HG02852 (cell line): ENCODE measurements around the gene KRTAP5-2.
"Not testable (repeated sequence)": the region's sequence is repeated elsewhere in the genome, so short reads cannot be mapped to it uniquely, and the experiment has no call there.

Source experiments
- ATAC-seq: cut with Tn5 transposase; IDR thresholded peaks from one replicate; pipeline ENCODE4 v1.9.1; 2021; ENCODE audit warnings: mild to moderate bottlenecking, moderate library complexity; ENCODE audit not compliant: unreplicated experiment

The KRTAP5-2 gene

DNA sequence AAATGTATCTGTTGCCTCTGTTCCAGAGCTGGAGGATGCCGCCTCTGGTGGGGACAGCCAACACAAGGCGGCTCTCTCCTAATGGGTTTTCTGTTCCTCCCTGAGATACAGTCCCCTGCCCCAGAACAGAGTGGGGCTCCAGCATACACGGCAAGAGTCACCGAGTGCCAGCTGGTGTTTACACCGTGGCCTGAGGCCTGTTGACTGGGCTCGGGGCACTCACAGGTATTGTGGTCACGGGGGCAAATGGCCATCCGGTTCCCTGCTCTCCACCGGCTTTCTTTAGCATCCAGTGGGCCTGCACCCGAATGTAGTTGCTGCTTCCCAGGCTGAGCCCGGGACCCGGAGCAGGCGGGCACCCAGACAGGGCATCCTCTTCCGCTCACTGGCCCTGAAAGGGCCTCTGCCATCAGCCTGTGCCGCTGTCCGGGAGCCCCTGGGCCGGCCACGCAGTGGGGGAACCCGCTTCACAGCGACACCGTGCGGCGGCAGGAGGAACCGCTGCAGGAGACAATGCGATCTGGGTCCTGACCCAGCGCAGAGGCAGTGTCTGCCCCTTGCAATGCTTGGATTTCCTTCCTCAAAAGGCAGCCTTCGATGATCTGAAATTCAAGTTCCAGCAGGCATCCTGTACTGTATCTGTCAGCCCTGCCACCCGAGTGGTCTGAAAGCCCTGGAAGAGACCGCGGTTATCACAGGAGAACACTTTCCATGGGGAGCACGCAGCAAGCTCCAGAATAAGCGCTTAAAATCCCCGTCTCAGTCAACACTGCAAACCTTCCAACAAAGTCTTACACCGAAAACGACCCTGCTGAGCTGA lies 30.6 kb upstream of the KRTAP5-2 start:
- no peak for ATAC-seq

GRCh38 chr11:1625541-1625940 lies 27.4 kb upstream of the KRTAP5-2 start:
- no peak for ATAC-seq

DNA sequence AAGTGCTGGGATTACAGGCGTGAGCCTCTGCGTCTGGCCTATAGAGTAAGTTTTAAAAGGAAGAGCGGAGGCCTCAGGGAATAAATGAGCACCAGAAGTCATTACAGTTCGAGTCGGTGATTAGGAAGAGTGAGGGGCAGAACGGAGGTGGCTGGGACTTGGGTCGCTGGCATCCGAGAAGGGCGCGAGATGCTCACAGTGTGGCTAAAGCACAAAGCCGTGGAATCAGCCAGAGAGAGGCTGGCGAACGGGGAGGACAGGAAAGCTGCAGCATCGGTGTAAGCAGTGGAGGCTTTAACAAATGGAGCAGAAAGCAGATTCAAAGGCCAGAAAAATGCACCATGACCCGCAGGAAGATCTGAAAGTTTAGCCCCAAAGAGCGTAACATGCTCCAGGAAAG lies 26.5 kb upstream of the KRTAP5-2 start:
- ATAC-seq, result no peak

DNA sequence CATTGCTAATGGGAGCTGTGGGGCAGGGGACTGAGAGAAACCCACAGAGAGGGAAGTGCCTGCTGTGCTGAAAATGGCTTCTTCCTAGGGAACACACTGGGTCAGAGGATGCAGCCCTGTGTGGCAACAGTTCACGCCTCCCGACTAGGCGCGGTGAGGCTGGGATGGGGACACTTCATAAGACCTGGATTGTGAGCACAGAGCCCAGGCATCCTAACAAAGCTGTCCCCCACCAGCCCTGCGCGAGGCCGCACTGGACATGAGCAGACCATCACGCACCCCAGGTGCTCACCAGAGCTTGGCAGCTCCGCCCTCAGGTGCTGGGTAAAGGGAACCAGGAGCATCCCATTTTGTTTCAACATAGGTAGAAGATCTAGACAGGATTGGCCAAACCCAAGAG lies 25.6 kb upstream of the KRTAP5-2 start:
- ATAC-seq, result no peak

DNA sequence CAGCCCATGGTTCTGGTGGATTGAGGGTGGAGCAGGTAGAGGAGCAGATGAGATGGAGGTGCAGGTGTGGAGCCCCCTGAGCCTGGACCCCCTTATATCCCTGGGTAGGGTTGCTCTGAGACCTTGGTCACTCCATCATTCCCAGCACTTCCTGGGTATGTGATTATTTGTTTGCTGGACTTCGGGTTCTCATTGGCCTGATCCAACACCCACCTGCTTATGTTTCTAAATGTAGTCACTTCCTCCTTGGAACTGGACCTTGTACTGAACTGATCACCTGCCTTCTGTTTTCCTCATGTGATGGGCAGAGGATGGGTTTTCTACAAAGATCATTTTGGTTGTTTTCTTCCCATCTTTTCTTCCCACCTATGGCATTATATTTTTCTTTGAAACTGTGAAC lies 24.0 kb upstream of the KRTAP5-2 start, which contains the start of gene KRTAP5-4:
TSS of gene KRTAP5-4 (minus strand) at position 53 of the 400 bp plus-strand sequence. CDS start at position 8, 45 bp downstream.
- no peak for ATAC-seq

GRCh38 chr11:1619449-1619848 lies 21.4 kb upstream of the KRTAP5-2 start:
- no peak for ATAC-seq

- ATAC-seq, result no peak
Measured at GRCh38 chr11:1618231-1618630, 20.1 kb upstream of the KRTAP5-2 start.

DNA sequence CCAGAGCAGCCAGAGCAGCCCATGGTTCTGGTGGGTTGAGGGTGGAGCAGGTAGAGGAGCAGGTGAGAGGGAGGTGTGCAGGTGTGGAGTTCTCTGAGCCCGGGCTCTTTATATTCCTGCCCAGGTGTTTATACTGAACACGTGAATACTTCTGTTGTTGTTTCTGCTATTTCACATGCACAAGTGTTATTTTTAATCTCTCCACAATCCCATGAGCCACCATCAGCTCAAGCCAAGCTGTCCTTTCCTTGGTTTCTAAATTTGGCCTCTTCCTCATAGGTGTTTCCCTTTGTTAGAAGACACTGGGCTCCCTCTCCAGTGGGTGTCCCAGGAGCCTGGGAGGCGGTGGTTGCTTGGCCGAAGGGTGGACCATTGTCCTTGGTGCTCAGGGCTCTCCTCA lies 10.3 kb upstream of the KRTAP5-2 start, which contains the start of gene KRTAP5-3:
TSS of gene KRTAP5-3 (minus strand) at position 101 of the 400 bp plus-strand sequence. CDS start at position 23, 78 bp downstream.
- no peak for ATAC-seq

DNA sequence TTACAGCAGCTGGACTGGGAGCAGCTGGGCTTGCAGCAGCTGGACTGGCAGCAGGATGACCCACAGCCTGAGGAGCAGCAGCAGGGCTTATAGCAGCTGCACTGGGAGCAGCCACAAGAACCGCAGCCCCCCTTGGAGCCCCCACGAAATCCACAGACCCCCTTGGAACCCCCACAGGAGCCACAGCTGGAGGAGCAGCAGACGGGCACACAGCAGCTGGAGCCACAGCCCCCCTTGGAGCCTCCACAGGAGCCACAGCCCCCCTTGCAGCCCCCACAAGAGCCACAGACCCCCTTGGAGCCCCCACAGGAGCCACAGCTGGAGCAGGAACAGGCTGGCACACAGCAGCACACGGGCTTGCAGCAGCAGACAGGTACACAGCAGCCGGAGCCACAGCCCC lies 9.8 kb upstream of the KRTAP5-2 start:
- not testable (repeated sequence) for ATAC-seq

DNA sequence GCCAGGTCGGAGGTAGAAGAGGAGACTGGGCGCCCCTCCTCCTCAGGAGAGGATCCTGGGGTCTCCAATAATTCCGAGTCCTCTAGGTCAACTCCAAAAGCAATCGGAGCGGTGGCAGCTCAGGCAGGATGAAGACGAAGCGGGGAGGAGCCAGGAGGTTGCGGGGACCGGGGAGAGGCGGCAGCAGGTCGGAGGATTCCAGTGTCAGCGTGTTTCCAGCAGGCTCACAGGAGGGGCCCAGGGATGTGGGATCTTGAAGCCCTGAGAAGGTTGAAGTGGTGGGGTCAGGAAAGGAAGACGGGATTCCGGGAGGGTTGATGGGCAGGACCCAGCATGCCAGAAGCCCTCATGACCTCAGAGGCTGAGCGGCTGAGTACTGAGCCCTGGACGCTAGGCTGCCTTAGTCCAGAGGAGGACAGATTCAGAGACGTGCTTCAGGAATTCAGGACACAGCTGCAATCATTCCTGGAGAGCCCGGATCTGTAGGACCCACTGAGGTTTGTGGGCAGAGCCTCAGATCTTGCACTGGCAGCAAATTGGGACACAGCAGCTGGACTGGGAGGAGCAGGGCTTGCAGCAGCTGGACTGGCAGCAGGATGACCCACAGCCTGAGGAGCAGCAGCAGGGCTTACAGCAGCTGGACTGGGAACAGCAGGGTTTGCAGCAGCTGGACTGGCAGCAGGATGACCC lies 9.2 kb upstream of the KRTAP5-2 start:
- ATAC-seq, result not testable (repeated sequence)

DNA sequence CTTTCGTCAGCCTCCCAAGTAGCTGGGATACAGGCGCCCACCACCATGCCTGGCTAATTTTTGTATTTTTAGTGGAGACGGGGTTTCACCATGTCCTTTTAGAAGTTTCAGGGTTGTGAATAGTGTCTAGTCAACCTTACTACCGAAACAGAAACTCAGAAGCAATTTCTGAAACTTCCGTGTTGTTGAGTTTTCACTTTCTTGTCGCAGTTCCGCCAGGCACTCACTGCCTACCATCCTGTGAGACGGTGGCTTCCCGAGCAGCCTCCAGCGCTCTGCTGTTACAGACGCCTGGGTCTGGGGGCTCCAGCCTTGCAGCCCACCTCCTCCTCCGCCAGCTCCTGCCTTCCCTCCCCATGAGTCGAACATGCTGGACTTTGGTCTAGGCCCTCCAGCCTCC lies 7.8 kb upstream of the KRTAP5-2 start:
- peak; percentile 88 for ATAC-seq

GRCh38 chr11:1604711-1605110 lies 6.6 kb upstream of the KRTAP5-2 start:
- ATAC-seq, result no peak

DNA sequence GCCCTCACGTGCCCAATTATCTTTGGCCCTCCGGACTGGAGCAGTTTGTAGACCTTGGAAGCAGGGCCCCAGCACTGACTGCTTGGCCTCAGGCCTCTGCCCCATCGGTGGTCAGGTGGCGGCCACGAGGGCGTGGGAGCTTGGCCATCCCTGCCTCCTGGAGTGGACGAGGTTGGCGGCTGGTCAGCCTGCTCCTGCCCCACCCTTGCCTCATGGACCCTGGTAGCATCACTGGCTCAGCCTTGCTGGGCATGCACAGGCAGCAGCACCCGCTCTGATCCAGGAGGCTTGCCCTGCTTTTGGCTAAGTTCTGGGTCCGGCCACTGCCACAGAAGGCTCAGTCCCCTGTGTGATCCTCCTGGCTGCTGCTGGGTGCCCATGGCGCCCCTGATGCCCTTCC lies 6.1 kb upstream of the KRTAP5-2 start:
- ATAC-seq, result no peak

DNA sequence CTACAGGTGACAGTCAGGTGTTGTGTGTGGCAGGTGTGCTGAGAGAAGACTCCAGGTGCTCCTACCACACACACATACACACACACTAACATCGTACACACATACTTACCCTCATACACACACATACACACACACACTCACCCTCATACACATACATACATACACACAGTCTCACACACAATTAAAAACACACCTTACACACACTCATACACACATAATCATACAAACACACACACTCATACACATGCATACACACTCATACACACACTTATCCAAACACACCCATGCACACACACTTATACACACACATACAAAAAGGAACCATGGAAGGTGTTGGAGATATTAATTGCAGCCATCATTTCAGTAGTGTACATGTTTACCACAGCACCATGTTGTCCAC lies 5.5 kb upstream of the KRTAP5-2 start:
- no peak for ATAC-seq

GRCh38 chr11:1601663-1602062 lies 3.6 kb upstream of the KRTAP5-2 start:
- ATAC-seq, result not testable (repeated sequence)

DNA sequence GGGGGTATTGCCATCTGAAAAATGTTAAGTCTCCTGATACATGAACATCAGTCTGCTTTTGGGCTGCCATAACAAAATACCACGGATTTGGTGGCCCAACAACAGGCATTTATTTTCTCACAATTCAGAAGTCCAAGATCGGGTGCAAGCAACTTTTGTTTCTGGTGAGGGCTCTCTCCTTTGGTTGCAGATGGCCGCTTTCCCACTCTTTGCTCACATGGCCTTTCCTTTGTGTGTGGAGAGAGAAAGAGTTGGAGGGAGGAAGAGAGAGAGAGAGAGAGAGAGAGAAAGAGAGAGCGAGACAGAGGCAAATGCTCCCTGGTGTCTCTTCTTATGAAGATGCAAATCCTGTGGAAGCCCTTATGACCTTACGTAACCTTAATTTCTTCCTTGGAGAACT lies 2.5 kb upstream of the KRTAP5-2 start:
- ATAC-seq, result no peak

- ATAC-seq, result no peak
Measured at GRCh38 chr11:1598816-1599215, 722 bp upstream of the KRTAP5-2 start.

DNA sequence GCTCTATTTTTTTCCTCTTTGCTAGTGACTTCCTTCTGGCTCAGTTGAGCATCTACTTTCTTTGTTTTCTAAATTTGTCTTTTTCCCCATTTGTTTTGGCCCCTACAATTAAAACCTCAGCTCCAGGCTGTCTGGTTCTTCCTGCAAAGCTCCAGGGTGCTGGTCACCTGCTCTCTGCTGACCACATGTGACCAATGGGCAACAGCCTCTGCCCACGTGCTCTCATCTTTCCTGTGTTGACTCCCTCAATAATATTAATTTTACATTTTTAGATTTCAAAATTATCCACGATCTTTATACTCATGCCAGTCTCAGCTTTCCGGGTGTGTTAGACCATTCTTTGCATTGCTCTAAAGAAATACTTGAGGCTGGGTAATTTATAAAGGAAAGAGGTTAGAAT lies 312 bp upstream of the KRTAP5-2 start:
- ATAC-seq, result not testable (repeated sequence)

- no peak for ATAC-seq
Measured at GRCh38 chr11:1597331-1597993, 632 bp downstream of the KRTAP5-2 start.

DNA sequence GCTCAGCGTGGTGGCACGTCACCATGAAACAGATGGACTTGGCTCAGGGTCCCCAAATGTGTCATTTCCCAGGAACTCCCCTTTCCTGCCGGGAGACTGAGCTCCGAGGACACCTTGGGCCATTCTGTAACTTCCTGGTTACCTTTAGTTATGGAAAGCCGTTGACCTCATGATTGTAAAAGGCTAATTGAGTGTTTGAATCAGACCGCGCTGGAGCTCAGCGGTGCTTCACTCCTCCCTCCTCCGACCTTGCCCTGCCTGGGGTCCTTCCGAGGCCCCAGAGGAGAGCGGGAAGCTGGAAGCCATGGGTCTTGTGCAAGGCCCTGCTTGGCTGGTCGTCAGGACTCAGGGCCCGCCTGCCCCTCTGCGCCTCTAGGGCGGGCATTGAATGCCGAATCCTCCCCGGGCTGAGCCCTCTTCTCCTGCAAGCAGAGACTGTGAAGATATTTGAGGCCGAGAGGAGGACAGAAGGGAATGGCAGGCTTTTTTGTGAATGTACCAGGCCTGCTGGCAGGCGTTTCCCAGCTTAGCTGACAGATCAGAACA lies 1.4 kb downstream of the KRTAP5-2 start:
- not testable (repeated sequence) for ATAC-seq

DNA sequence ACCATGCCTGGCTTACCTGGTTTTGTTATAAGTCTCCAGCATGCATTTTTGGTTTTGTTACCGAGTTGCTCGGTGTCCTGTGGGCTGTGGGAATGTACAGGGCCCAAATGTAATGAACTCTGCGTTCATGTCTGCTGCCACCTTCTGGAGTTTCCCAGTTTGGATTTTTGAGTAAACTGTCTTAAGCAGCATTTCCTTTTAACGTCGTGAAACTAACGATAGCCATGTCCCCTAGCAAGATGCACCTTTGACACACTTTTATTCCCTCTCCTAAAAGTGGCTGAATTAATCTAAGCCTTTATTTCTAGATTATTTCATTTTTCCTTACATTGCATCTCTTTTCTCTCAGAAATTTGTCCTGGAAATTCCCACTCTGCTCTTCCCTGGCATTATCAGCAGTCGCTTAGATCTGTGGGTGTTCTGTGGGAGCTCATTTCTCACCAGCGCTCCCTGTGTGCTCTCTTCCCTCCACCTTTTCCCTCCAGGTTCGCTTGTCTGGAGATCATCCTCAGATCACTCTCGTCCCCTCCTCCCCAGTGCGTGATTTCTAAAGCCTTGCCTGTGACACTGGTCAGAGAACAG lies 2.0 kb downstream of the KRTAP5-2 start:
- ATAC-seq, result not testable (repeated sequence)
